ENCODE measurements around the gene CNDP1.

Gene CNDP1

DNA sequence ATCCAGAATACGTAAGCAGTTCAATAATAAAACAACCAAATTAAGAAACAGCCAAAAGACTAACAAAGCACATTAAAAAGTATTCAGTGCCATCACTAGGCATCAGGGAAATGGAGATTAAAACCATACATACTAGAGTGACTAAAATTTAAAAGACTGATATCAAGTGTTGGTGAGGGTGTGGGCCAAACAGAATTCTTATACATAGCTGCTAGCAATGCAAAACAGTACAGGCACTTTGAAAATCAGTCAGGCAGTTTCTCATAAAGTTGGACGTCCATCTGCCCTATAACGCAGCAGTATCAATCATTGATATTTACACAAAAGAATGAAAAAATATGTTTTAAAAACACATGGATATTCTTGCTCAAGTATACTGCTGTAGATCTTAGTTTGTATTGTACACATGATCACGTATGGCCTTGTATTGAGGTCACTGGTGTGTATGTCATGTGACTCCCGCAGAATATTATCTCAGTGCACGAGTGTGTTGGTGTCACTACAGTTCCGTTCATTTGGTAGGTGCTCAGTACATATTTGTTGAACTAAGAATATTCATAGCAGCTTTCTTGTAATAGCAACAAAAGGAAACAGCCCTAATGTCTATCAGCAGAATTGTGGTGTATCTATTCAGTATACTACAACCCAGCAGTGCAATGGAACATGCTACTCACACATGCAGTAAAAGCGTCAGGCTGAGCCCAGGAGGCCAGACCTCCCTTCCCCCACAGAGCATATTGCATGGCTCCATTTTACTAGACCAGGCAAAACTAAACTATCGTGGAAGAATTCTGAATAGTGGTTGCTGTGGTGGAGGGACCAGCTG lies 92.0 kb downstream of the CNDP1 start:
- DNase-seq (ENCODE audit: low read depth) = no peak

- DNase-seq (ENCODE audit: low read depth) = no peak
Observed at GRCh38 chr18:74630804-74631203, 96.5 kb downstream of the CNDP1 start.

- no peak for DNase-seq (ENCODE audit: low read depth)
Observed at GRCh38 chr18:74631212-74631611, 96.9 kb downstream of the CNDP1 start.

- DNase-seq (ENCODE audit: low read depth) = no peak
Observed at GRCh38 chr18:74631623-74632350, 97.5 kb downstream of the CNDP1 start.

GRCh38 chr18:74632351-74632679 lies 98.0 kb downstream of the CNDP1 start:
- DNase-seq (ENCODE audit: low read depth) = no peak

DNA sequence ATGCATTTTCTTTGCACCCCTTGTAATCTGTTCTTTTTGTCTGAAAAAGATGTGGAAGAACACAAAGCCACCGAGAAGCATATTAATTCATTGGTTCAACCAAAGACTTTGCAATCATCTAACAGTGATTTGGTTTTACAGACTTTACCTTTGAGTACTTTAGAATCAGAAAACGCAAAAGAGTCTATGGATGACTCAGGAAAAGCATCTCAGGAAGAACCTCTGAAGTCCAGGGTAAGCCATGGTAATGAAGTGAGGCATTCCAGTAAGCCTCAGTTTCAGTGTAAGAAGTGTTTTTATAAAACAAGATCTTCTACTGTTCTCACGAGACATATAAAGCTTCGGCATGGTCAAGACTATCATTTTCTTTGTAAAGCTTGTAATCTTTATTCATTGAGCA lies 98.6 kb downstream of the CNDP1 start:
- DNase-seq (ENCODE audit: low read depth) = no peak

DNA sequence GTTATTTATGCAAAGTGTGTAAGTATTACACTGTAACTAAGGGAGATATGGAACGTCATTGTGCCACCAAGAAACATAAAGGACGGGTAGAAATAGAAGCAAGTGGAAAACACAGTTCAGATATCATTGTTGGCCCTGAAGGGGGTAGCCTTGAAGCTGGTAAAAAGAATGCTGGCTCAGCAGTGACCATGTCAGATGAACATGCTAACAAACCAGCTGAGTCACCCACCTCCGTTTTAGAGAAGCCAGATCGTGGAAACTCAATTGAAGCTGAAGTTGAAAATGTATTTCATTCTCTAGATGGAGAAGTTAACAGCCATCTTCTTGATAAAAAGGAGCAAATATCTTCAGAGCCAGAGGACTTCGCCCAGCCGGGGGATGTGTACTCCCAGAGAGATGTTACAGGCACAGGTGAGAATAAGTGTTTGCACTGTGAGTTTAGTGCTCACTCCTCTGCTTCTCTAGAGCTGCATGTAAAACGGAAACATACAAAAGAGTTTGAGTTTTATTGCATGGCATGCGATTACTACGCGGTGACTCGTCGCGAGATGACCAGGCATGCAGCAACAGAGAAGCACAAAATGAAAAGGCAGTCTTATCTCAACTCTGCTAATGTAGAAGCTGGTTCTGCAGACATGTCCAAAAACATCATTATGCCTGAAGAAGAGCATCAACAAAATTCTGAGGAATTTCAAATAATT lies 99.5 kb downstream of the CNDP1 start:
- no peak for DNase-seq (ENCODE audit: low read depth)

DNA sequence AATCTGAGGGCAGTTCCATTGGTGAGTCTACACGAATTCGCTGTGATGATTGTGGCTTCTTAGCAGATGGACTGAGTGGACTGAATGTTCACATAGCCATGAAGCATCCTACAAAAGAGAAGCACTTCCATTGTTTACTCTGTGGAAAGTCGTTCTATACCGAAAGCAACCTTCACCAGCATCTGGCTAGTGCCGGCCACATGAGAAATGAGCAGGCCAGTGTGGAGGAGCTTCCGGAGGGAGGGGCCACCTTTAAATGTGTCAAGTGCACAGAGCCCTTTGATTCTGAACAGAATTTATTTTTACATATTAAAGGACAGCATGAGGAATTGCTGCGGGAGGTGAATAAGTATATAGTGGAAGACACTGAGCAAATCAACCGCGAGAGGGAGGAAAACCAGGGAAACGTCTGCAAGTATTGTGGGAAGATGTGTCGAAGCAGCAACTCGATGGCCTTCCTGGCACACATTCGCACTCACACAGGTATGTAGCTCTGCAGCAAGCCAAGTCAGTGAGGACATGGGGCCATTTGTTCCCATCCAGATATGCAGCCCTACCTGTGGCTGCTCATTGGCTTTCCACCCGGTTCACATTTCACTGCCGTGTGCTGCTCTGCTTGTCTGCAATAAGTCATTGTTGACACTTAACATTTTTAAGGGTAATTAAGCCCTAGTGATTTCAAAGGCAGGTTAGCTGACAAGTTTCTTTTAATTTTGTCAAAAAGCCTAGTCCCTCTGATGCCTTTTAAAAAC lies 101.1 kb downstream of the CNDP1 start:
- no peak for DNase-seq (ENCODE audit: low read depth)

Measured in CMK (cell line).